PC-3 (cell line): ENCODE data around the gene IL13. TPM values are rescaled to one million over a fixed set of nuclear protein-coding genes. Genes with fewer than 3 reads are reported as not detected.

Experiments used
- ATAC-seq: fragments of 200-7000 bp; cut with Tn5 transposase; 2 replicates; pipeline ENCODE4 v1.9.1; 2020; ENCODE audit warnings: mild to moderate bottlenecking, moderate library complexity
- BruUV-seq: library from RNA; stranded (reverse); fragments of 400-500 nt; replicated peaks from 2 replicates; lab custom pipeline; 2021; lab: Mats Ljungman, UMichigan
- CTCF ChIA-PET: fragments of 300-600 bp; sonication (Branson Sonifier 250); formaldehyde crosslinking; loops from one replicate; lab custom pipeline; 2022; ENCODE audit warnings: antibody characterized with exemption; lab: Charles Lee
- POLR2A ChIA-PET: fragments of 300-600 bp; sonication (Branson Sonifier 250); formaldehyde crosslinking; loops from one replicate; lab custom pipeline; 2022; ENCODE audit warnings: antibody characterized with exemption; ENCODE audit not compliant: unreplicated experiment; lab: Charles Lee
- DNase-seq: peaks from one replicate; pipeline ENCODE4 v3.0.0-alpha.2; 2015
- H2AFZ ChIP-seq: fragments of 300-600 bp; sonication (generic); 2 replicates; pipeline ENCODE4 v1.6.0; 2016; ENCODE audit warnings: antibody characterized with exemption, low read length
- H3F3A ChIP-seq: fragments of 300-600 bp; sonication (generic); one replicate; pipeline ENCODE4 v1.6.0; 2017; ENCODE audit warnings: antibody characterized with exemption, low read length, control low read depth, mild to moderate bottlenecking; ENCODE audit not compliant: unreplicated experiment
- H3K27ac ChIP-seq: fragments of 300-600 bp; sonication (generic); 2 replicates; pipeline ENCODE4 v1.5.1; 2016; ENCODE audit warnings: mild to moderate bottlenecking, low read length
- H3K27me3 ChIP-seq: fragments of 300-600 bp; sonication (generic); 2 replicates; pipeline ENCODE4 v1.6.1; 2016; ENCODE audit warnings: low read length, mixed read lengths
- H3K36me3 ChIP-seq: fragments of 300-600 bp; sonication (generic); 2 replicates; pipeline ENCODE4 v1.6.1; 2016; ENCODE audit warnings: low read depth, mixed run types, low read length, mixed read lengths
- H3K4me1 ChIP-seq: fragments of 300-600 bp; sonication (generic); 2 replicates; pipeline ENCODE4 v1.5.1; 2016; ENCODE audit warnings: low read length; ENCODE audit not compliant: insufficient read depth
- H3K4me2 ChIP-seq: fragments of 300-600 bp; sonication (generic); 2 replicates; pipeline ENCODE4 v1.6.0; 2016; ENCODE audit warnings: low read length
- H3K4me3 ChIP-seq: fragments of 300-600 bp; sonication (generic); 2 replicates; pipeline ENCODE4 v1.5.1; 2016; ENCODE audit warnings: mild to moderate bottlenecking, low read length, mixed read lengths
- H3K79me2 ChIP-seq: fragments of 300-600 bp; sonication (generic); 2 replicates; pipeline ENCODE4 v1.6.1; 2017; ENCODE audit warnings: low read length, mixed read lengths
- H3K9ac ChIP-seq: fragments of 300-600 bp; sonication (generic); 2 replicates; pipeline ENCODE4 v1.6.0; 2016; ENCODE audit warnings: mild to moderate bottlenecking, low read length
- H3K9me2 ChIP-seq: fragments of 300-600 bp; sonication (generic); replicated peaks from 2 replicates; pipeline ENCODE4 v1.6.1; 2016; ENCODE audit warnings: mixed run types, low read length, mixed read lengths
- H3K9me3 ChIP-seq: fragments of 300-600 bp; sonication (generic); 2 replicates; pipeline ENCODE4 v1.6.1; 2016; ENCODE audit warnings: low read length, mixed read lengths
- H4K20me1 ChIP-seq: fragments of 300-600 bp; sonication (generic); 2 replicates; pipeline ENCODE4 v1.6.1; 2016; ENCODE audit warnings: low read length, mixed read lengths
- EZH2 ChIP-seq: fragments of 300-600 bp; sonication (generic); IDR thresholded peaks from one replicate; pipeline ENCODE4 v1.6.1; 2017; ENCODE audit warnings: antibody characterized with exemption, mild to moderate bottlenecking, low read length; ENCODE audit not compliant: unreplicated experiment
- EZH2phosphoT487 ChIP-seq: fragments of 300-600 bp; sonication (generic); IDR thresholded peaks from 2 replicates; pipeline ENCODE4 v1.6.1; 2018; ENCODE audit warnings: mild to moderate bottlenecking, antibody characterized with exemption, low read length, borderline replicate concordance
- intact Hi-C: fragments of 100-400 bp; cut with micrococcal nuclease; formaldehyde crosslinking; loops from 2 replicates; pipeline ENCODE4 v1.9.0; 2023
- total RNA-seq: library from RNA; depleted of rRNA; stranded (reverse); fragments of >200 nt; gene quantifications from 2 replicates; pipeline ENCODE4 v1.2.3, GENCODE V29; 2014
- TF ChIP-seq, protein P1 (sequence below): fragments of 300-600 bp; sonication (generic); conservative IDR thresholded peaks from 2 replicates; pipeline ENCODE4 v1.5.1; 2017; ENCODE audit warnings: antibody characterized with exemption, low read depth, mild to moderate bottlenecking, low read length

Gene IL13
- total RNA-seq, 1 experiment from 2014 or later, result not detected

DNA sequence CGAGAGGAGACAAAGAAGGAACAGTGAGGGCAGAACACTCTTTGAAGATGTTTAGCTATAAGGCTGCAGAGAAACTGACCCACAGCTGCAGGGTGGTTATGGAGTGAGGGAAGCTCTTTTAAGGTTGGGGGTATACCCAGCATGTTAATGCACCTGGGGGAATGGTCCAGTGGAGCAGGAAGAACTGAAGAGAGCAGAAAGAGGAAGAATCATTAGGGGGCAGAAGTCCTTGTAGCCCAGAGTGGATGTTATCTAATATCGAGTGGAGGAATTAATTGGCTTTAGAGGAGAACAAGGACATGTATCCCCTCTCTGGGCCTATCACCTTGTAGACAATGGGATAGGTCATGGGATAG is 23.5 kb downstream of the IL13 start:
- Histone ChIP-seq H3K36me3 (no peaks in the 10 kb centered on the region), H3F3A (no peaks in the 10 kb centered on the region), H4K20me1 (no peaks in the 10 kb centered on the region), H3K27me3 (no peaks in the 10 kb centered on the region), H3K9ac (no peak overlapping the region), H3K27ac (no peak overlapping the region), H3K9me3 (no peaks in the 10 kb centered on the region), H3K4me1 (peaks cover 18% of the 10 kb centered on the region), H2AFZ (no peak overlapping the region), H3K9me2 (no peaks in the 10 kb centered on the region), H3K79me2 (no peaks in the 10 kb centered on the region), H3K4me2 (no peak overlapping the region), H3K4me3 (no peak overlapping the region)
- CTCF ChIA-PET, result no interaction called here
- TF ChIP-seq EZH2phosphoT487 (no peak), EZH2 (no peak)
- TF ChIP-seq, protein P1, sequence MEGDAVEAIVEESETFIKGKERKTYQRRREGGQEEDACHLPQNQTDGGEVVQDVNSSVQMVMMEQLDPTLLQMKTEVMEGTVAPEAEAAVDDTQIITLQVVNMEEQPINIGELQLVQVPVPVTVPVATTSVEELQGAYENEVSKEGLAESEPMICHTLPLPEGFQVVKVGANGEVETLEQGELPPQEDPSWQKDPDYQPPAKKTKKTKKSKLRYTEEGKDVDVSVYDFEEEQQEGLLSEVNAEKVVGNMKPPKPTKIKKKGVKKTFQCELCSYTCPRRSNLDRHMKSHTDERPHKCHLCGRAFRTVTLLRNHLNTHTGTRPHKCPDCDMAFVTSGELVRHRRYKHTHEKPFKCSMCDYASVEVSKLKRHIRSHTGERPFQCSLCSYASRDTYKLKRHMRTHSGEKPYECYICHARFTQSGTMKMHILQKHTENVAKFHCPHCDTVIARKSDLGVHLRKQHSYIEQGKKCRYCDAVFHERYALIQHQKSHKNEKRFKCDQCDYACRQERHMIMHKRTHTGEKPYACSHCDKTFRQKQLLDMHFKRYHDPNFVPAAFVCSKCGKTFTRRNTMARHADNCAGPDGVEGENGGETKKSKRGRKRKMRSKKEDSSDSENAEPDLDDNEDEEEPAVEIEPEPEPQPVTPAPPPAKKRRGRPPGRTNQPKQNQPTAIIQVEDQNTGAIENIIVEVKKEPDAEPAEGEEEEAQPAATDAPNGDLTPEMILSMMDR, result no peak
- no peak for ATAC-seq
- POLR2A ChIA-PET, result no interaction called here
- DNase-seq, result no peak
- intact Hi-C loops, result no loop called here
- no TSS peak for BruUV-seq

DNA sequence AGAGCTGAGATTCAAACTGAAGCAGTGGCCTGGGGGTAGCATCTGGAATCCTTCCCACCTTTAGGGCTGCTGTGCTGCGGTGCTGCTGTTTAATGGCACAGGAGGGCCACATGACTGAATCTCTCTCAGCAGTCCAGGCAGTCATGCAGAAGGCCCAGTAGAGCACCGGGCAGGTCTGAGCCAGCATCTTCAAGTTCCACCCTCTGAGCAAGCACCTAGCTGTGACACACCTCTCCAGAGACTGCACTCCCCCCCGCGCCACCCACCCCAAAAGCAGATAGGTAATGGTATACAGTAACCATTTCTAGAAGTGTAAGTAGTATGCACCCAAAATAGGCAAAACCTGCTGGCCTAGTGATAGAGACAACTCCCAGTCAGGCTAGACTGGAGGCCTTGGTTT is 24.0 kb downstream of the IL13 start:
- intact Hi-C loops, result no loop called here
- no peak for ATAC-seq
- ChIA-PET POLR2A (no interaction called here), CTCF (no interaction called here)
- H3K4me1 ChIP-seq, result peaks cover 12% of the 10 kb centered on the region
- H3K27ac ChIP-seq, result no peak overlapping the region
- no peak for DNase-seq
- H3K4me3 ChIP-seq, result no peak overlapping the region
- H3K4me2 ChIP-seq, result no peak overlapping the region
- H3K36me3 ChIP-seq, result no peaks in the 10 kb centered on the region
- no peaks in the 10 kb centered on the region for H3K9me2 ChIP-seq
- H4K20me1 ChIP-seq, result no peaks in the 10 kb centered on the region
- H3F3A ChIP-seq, result no peaks in the 10 kb centered on the region
- H2AFZ ChIP-seq, result no peak overlapping the region
- H3K9me3 ChIP-seq, result no peaks in the 10 kb centered on the region
- TF ChIP-seq EZH2phosphoT487 (no peak), EZH2 (no peak)
- TF ChIP-seq, protein P1, result no peak
- H3K27me3 ChIP-seq, result no peaks in the 10 kb centered on the region
- H3K9ac ChIP-seq, result no peak overlapping the region
- BruUV-seq, result no TSS peak
- H3K79me2 ChIP-seq, result no peaks in the 10 kb centered on the region

DNA sequence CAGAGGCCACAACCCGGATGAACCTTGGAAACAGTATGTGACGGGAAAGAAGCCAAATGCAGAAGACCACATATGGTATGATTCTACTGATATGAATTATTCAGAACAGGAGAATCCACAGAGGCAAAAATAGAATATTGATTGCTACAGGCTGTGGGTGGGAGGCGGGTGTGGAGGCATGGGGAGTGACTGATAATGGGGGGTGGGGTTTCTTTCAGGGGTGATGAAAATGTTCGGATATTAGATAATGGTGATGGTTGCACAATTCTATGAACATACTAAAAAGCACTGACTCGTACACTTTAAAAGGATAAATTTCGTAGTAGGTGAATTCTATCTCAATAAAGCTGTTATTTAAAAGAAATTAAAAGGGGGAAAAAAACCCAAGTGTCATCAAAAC is 26.5 kb downstream of the IL13 start:
- Histone ChIP-seq H4K20me1 (no peaks in the 10 kb centered on the region), H3K27me3 (no peaks in the 10 kb centered on the region), H3F3A (no peaks in the 10 kb centered on the region), H2AFZ (no peak overlapping the region), H3K4me1 (no peaks in the 10 kb centered on the region), H3K9me2 (no peaks in the 10 kb centered on the region), H3K9ac (no peak overlapping the region), H3K4me2 (no peak overlapping the region), H3K79me2 (no peaks in the 10 kb centered on the region), H3K9me3 (no peaks in the 10 kb centered on the region), H3K36me3 (no peaks in the 10 kb centered on the region), H3K4me3 (no peak overlapping the region), H3K27ac (no peak overlapping the region)
- CTCF ChIA-PET, result no interaction called here
- BruUV-seq, result no TSS peak
- no peak for ATAC-seq
- intact Hi-C loops, result no loop called here
- TF ChIP-seq EZH2phosphoT487 (no peak), EZH2 (no peak)
- TF ChIP-seq, protein P1, result no peak
- no peak for DNase-seq
- POLR2A ChIA-PET, result no interaction called here
